ENCODE measurements around the gene KCNH6.

Gene KCNH6

DNA sequence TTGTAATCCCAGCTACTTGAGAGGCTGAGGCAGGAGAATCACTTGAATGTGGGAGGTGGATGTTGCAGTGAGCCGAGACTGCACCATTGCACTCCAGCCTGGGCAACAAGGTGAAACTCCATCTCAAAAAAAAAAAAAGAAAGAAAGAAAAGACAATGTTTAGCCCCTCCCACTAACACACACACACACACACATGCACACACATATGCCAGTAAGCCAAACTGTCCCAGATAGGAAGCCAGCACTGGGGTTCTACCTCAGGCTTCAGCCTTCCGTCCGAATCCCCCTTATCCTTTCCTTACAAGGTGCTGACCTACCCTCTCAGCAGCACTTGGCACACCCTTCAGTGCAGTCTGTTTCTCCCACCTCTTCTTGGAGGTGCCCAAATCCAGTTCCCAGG is 8.7 kb upstream of the KCNH6 start:
- no peak for DNase-seq

DNA sequence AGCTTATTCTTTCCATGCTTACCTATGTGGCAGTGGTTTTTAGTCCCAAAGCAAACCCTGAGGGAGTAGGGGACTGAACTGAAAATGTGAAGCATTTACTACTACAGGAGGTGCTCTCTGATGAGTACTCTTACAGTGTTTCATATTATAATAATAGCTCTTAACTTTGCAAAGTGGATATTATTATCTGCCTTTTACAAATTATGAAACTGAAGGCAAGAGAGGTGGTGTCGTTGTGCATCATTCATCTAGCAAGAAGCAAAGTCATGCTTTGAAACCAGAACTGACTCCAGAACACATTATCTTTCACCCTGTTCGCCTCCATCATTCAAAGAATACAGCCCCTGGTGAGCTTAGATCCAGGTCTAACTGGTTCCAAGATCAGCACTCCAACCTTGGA is 8.2 kb upstream of the KCNH6 start:
- no peak for DNase-seq

DNA sequence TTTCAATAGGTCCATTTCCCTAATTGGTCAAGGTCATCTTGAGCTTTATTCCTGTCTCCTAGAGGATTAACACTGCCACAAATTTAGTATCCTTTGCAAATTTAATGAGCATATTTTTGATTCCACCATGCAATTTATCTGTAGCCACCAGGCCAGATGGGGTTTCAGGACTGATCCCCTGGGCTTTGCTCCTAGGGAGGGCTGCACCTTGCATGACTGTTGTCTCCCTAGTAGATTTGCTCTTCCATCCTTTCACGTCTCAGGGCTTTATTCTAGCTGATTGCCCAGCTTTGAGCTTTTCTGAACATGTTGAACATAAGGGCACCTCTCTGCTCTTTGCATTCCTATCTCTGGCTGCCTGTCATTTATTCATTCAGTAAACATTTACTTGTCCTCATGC is 7.7 kb upstream of the KCNH6 start:
- DNase-seq, result no peak

DNA sequence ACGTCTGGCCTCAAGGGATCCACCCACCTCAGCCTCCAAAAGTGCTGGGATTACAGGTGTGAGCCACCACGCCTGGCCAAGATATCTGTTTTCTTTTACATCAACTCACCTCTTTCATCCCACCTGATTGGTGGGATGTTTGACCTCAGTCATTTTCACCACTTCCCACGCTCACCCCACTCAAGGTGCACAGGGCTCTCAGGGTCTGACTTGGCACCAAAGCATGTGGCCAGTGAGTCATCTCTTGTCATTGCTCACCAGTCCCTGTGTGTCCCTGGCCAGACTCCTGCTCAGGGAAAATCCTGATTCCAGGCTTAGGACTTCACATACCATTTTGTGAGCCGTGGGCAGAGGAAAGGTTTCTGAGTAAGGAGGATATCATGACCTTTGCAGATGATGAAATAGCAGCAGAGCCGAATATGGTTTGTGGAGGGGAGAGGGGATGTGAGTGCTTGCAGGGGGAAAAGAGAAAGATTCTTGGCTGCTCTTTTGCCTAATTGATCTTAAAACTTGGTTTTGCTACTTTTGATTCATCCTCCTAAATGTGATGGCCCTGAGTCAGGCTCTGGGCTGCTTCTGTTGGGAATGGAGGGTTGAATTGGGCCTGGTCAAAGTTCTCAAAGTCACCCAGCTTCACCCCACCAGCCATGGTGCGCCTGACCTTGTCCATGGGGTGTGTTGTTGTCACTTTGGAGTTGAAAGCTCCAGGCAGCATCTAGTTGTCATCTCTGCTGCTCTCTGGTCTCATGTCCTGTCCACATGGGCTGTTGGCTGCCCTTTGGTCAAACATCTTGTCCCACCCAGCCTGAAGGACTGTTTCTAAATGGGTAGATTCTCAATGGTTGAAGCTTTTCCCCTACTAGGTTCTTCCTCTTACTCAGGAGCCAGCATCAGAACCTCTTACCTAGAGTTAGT is 6.0 kb upstream of the KCNH6 start:
- peak; percentile 98 for DNase-seq

DNA sequence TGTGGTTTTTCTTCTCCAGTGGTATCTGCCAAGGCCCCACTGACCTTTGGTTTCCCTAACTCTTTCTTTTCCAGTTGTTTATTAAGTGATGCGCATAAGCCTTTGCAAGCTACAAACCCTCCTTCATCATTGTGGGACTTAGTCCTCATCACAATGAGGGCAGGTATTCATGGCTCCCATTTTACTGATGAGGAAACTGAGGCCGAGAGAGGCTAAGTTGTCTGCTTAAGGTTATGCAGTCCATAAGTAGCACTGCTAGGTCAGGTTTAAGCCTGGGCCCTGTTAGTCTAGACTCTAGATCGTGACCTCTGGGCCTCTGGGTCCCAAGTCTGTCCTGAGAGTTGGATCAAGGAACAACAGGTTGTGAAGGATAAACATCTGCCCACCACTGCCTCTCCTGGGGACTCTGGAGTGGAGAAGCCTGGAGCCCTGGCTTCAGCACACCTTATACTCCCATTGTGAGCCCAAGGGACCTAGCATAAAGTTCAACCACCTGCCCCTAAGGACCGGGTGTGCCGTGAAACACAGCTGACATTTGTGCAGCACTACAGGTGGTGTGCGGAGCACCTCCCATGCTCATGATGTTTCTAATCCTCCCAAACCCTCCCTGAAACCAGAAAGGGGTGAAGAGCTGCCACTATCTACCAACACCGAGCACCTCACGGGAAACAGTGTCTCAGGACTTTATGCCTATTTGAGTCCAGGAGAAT is 5.2 kb upstream of the KCNH6 start:
- DNase-seq, result no peak

DNA sequence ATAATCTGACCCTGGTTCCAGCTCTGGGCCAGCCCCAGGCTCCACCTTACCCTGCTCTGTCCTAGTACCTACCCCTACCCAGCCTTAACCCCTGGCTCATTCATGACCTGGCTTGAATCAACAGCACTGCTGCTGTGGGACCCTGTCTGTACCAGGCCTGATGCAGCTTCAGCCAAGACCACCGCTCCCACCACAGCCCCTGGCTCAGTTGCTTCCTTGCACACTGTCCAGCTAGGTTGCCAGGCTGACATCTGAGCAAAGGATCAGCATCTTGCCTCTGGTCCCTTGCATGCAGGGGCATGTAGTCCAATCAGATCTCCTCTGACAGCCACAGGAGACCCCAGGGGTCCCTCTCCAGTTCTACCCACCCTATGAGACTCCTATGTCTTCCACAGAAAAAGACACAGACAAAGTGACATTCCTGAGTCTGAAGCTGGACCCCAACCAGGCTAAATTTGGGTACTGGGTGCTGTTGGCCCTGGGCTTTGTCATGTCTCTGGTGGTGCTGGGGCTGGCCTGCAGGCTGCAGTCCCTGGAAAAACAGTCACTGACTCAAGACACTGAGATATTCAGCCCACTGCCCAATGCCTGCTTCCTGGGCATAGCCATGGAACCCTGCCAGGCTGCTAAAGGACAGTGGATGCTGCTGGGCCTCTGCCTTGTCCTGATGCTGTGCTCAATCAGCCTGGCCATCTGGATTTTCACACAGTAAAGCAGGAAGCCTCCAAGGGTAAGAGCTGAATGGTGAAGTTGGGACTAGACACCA is 3.9 kb upstream of the KCNH6 start:
- no peak for DNase-seq

DNA sequence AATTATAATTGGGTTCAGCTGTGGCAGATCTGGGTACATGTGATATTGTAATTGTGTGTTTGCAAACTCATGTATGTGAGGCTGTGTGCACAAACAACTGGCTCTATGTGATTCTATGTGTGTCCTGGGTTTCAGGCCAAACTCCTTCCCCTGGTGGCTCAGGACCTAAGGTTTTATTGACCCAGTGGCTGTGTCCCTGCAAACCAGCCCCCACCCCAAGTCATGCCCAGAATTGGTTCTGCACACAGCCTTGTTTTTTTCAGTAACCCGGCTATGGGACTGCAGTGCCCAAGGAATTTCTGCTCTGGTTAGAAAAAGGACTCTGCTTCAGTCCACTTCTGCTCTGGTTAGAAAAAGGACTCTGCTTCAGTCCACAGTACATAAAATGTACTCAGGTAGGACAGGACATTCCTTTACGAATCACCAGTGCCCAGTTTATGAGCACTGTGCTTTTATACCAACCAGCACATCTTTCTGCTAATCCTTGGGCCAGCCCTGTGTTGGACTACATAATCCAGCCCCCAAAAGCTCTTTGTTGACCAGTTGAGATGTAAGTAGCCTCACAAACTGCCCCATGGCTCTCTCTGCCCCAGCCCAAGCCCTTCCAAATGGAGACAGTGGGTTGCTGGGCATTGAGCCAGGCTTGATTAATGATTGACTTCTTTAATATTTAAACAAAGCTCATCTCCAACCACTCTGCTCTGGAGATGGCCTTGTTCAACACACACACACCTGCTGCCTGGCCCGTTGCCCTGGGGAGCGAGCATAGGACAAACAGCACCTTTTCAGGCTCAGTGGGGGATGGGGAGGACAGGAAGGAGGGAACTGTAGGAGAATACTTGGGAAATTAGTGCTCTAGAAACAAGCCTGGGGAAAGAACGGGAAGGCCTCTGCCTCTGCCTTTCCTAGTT is 2.9 kb upstream of the KCNH6 start:
- no peak for DNase-seq

DNA sequence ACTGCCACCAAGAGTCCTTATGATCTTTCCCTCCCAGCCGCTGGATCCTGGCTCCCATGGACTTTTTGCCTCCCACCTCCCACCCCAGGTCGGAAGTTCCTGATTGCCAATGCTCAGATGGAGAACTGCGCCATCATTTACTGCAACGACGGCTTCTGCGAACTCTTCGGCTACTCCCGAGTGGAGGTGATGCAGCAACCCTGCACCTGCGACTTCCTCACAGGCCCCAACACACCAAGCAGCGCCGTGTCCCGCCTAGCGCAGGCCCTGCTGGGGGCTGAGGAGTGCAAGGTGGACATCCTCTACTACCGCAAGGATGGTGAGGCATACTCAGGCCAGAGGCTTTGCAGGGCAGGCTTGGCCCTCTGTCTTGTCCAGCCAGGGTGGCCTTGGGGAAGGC is 893 bp downstream of the KCNH6 start:
- DNase-seq, result no peak

DNA sequence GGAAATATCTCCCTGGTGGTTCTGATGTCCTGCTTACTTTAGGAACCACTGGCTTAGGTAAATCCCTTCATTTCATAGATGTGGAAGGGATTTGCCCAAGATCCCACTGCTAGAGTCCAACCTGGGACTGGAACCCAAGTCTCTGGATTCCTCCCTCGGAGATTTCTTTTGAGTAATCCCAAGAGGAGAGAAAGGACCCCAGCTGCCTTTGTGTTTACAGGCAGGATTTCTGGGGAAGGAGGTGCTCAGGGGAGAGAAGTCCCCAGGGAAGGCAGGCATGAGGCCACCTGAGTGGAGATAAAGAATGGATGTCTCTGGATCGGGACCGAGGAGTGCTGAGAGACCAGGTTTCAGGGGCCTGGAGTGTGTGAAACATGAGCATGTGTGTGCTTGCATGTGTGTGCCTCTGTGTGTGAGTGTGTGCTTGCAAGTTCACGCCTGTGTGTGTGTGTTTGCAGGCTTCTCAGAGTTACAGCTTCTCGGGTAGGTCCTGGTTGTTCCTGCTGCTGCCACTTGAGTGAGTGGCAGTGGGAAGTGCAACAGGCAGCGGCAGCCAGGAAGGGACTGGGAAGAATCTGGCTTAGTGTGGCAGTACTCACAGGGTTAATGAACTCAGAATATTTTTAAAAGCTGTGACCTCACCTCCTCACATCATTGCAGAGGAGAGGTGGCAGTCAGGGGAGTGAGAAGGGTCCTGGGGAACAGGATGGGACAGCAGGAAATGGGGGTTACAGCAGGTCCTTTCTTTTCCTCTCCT is 2.2 kb downstream of the KCNH6 start:
- no peak for DNase-seq

DNA sequence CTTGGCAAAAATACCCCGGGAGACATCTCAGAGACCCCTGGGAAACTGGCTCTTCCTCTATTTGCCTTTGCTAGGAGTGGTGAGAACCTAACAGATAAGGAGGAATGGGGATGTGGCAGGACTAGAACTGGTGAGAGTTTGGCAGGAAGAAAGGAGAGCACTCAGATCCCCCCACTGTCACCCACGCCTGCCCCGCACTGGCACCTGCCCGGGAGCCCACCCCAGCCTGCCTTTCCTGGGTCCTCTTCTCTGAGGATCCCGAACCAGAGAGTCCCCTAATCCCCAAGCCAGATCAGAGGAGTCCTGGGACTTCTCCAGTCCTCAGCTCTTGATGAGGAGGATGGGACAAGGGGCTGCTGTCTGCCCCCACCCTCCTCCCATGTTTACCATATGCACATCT is 3.7 kb downstream of the KCNH6 start:
- no peak for DNase-seq

DNA sequence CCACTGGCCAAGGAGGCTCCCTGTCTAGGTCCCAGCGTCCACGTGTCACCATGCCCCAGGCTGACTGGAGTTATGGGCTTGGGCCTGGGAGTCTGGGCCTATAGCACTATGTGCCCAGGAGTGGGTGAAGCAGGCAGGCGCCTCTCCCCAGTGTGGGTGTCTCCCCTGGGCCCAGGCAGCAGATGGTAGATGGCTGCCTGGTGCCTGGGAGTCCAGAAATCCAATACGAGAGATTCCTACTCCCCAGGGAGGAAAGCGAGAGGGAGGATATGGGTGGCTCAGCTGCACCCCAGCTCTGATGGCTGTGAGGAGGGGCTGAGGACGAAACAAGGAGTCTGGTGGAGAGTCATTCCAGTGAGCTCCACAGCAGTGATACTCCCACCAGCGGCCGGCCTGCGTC is 5.0 kb downstream of the KCNH6 start:
- no peak for DNase-seq

DNA sequence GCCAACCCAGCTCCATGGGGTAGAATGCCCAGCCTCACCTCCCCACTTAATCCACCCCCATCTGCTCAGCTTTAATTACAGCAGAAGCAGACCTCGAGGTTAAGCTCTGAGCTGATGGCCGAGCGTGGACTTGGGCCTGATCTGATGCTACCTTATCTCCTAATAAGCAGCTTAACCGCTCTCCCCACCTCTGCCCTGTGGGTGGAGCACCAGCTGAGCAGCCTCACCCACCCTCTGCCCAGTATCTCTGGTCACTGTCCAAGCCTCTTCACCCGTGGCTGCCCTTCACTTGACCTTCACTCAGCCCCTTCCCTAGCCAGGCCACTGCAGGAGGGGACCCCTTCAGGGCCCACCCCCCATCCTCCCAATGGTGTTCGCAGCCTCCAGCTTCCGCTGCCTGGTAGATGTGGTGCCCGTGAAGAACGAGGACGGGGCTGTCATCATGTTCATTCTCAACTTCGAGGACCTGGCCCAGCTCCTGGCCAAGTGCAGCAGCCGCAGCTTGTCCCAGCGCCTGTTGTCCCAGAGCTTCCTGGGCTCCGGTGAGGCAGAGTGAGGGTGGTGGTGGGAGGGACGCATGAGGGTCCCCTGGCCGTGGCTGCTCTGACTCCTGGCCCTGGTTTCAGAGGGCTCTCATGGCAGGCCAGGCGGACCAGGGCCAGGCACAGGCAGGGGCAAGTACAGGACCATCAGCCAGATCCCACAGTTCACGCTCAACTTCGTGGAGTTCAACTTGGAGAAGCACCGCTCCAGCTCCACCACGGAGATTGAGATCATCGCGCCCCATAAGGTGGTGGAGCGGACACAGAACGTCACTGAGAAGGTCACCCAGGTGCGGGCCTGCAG is 6.8 kb downstream of the KCNH6 start:
- no peak for DNase-seq

DNA sequence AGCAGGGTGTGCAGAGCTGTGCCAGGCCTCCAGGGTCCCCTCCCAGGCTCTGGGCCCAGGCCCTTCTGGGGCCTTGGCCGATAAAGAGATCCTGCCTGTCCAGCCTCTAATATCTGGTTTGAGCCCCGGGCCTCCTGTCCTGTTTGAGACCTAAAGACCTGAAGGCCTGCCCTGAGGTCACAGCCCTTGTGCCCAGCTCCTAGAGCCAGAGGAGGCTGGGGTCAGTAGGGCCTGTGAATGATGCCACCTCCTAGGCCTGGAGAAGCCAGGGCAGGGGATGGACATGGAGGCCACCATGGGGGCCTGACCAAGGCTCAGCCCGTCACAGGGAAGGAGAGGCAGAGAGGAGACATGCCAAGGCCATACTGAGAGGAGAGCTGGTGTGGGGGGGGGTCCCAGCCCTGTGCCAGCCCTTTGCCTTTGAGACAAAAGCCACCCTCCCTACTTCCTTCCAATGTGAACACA is 7.4 kb downstream of the KCNH6 start:
- DNase-seq, result no peak

DNA sequence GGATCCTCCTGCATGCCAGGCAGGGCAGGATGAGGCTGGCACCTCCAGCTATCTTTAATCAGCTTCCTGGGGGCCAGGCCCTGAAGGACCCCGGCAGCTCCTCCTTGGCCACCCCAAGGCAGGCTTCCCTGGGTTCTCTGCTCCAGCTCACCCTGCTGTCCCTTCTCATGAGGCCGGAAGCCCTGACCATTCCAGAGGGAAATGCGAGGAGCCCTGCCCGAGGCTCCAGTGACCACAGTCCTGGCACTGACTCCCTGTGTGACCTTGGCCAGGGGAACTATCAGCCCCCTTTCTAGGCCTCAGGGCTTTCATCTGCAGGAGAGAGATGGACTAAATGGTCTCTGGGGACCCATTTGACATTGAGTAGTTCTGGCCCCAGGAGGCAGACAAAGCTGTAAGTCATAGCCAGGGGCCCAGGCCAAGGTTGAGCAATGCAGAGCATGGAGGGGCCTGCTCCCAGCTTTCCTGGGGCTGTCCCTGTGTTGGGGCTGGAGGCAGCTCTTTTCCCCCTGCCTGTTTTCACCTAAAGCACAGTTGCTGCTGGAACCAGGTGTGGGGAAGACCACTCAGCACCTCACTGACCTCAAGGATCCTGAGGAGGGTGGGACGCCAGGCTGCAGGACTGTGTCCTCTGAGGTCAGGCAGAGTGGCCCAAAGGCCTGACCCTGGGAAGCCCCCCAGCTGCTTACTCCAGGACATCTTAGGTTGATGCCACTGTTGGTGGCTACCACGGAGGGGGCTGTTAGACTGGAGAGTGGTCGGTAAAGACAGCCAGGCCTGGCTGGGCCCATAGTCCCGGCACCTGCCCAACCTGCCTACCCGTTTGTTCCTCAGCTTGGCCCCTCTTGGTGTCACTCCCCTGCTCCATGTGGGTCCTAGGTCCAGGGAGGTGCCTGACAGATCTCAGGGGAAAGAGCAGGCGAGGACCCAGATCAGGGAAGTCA is 8.1 kb downstream of the KCNH6 start:
- DNase-seq, result no peak

DNA sequence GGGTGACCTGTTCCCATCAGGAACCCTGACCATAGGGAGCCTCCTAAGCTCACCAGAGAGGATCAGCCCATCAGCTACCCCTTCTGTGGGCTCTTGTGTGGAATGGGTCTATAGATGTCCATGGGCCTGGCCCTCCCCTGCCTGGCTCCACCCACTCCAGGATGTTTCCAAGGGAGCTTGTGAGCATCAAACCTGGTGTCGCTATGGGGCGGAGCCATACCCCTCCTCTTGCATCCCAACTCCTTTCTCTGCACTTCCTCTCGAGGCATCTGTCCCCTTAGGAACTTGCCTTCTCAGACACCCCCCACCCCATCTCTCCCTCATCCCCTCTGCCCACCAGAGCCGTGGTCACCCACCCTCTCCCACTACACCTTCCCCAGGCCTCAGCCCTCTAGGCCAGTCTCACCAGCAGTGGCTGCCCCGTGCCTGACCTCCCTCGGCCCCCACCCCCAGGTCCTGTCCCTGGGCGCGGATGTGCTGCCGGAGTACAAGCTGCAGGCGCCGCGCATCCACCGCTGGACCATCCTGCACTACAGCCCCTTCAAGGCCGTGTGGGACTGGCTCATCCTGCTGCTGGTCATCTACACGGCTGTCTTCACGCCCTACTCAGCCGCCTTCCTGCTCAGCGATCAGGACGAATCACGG is 10.4 kb downstream of the KCNH6 start:
- DNase-seq, result no peak

DNA sequence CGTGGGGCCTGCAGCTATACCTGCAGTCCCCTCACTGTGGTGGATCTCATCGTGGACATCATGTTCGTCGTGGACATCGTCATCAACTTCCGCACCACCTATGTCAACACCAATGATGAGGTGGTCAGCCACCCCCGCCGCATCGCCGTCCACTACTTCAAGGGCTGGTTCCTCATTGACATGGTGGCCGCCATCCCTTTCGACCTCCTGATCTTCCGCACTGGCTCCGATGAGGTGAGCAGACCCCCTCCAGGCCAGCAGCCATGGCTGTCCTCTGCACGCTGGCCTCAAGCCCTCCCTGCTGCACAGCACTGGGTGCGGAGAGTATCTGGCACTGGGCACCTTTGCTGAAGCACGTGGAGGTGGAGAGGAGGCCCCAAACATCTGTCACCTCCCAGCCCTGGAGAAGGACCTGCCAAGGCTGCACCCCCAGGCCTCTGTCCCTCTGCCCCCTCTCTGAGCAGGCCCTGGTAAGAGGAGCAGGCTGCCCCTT is 11.0 kb downstream of the KCNH6 start:
- no peak for DNase-seq

DNA sequence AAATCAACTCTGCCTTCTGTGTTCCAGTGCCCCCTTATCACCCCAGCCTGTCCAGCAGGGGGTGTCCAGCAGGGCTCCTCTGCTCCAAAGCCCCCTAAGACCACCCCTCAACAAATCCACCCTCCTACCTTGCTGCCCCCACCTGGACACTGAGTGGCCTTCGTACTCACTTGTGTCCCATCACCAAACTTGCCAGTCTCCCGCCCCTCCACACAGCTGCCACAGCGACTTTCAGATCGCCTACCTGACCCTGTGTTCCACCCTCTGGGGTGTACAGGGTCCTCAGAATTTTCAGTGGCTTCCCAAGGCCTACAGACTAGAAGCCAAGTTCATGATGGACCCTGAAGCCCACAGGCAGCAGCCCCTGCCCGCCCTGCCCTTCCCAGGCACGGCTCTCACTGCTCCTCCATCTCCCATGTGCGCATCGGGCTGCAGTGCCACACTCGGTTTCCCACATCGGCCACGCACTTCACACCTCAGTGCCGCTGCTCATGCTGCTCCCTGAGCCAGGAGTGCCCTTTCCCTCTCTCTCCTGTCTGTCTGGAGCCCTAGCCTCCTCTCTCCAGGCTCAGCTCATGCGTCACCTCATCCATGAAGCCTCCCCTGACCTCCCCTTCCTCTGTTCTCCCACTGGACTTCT is 11.8 kb downstream of the KCNH6 start:
- no peak for DNase-seq

DNA sequence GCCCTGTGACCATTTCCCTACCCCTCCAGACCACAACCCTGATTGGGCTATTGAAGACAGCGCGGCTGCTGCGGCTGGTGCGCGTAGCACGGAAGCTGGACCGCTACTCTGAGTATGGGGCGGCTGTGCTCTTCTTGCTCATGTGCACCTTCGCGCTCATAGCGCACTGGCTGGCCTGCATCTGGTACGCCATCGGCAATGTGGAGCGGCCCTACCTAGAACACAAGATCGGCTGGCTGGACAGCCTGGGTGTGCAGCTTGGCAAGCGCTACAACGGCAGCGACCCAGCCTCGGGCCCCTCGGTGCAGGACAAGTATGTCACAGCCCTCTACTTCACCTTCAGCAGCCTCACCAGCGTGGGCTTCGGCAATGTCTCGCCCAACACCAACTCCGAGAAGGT is 12.5 kb downstream of the KCNH6 start:
- DNase-seq, result no peak
